NCI-H2196 treated with DMSO at 0.1 percent for 48 hours (cell line): ENCODE data around the gene NTSR1.

Source experiments
- DNase-seq: peaks from one replicate; lab custom pipeline; 2025; ENCODE audit not compliant: unreplicated experiment; lab: John Stamatoyannopoulos, UW

NTSR1 gene

GRCh38 chr20:62768234-62768546, 59.6 kb downstream of the NTSR1 start:
- no peak for DNase-seq

GRCh38 chr20:62768551-62769287, 60.1 kb downstream of the NTSR1 start:
- peak; percentile 17 for DNase-seq

GRCh38 chr20:62769346-62770071, 60.9 kb downstream of the NTSR1 start:
- no peak for DNase-seq

GRCh38 chr20:62770111-62770910, 61.7 kb downstream of the NTSR1 start:
- DNase-seq = no peak

- DNase-seq = no peak
Observed at GRCh38 chr20:62770916-62771315, 62.3 kb downstream of the NTSR1 start.

GRCh38 chr20:62771396-62772102, 62.9 kb downstream of the NTSR1 start:
- DNase-seq = no peak

- no peak for DNase-seq
Observed at GRCh38 chr20:62772103-62772611, 63.5 kb downstream of the NTSR1 start.

GRCh38 chr20:62772619-62772989, 64.0 kb downstream of the NTSR1 start:
- DNase-seq = no peak

GRCh38 chr20:62772990-62773844, 64.6 kb downstream of the NTSR1 start:
- no peak for DNase-seq

- no peak for DNase-seq
Observed at GRCh38 chr20:62773845-62774714, 65.4 kb downstream of the NTSR1 start.

- DNase-seq = no peak
Observed at GRCh38 chr20:62774762-62775161, 66.1 kb downstream of the NTSR1 start.

GRCh38 chr20:62775206-62775605, 66.6 kb downstream of the NTSR1 start:
- no peak for DNase-seq

- no peak for DNase-seq
Observed at GRCh38 chr20:62776035-62776691, 67.5 kb downstream of the NTSR1 start.

- peak; percentile 14 for DNase-seq
Observed at GRCh38 chr20:62776692-62777527, 68.3 kb downstream of the NTSR1 start.

GRCh38 chr20:62777528-62777830, 68.8 kb downstream of the NTSR1 start:
- DNase-seq = no peak

- DNase-seq = no peak
Observed at GRCh38 chr20:62778058-62778457, 69.4 kb downstream of the NTSR1 start.

GRCh38 chr20:62778601-62779416, 70.2 kb downstream of the NTSR1 start:
- no peak for DNase-seq
